Stimulated activated CD4-positive, alpha-beta T cell treated with anti-CD3 and anti-CD28 coated beads, TNF-alpha, amount 100 ng/mL, for 24 hours (primary cell): ENCODE results near the gene SFMBT1.
A peak's percentile ranks its signal among the peaks of the same experiment; 100 is the strongest.

Experiments used
- DNase-seq, 3 experiments: peaks; one replicate each; pipeline ENCODE4 v3.0.0-alpha.2; 2020; ENCODE audit warnings: low read depth in 3 of 3

Gene SFMBT1

DNA sequence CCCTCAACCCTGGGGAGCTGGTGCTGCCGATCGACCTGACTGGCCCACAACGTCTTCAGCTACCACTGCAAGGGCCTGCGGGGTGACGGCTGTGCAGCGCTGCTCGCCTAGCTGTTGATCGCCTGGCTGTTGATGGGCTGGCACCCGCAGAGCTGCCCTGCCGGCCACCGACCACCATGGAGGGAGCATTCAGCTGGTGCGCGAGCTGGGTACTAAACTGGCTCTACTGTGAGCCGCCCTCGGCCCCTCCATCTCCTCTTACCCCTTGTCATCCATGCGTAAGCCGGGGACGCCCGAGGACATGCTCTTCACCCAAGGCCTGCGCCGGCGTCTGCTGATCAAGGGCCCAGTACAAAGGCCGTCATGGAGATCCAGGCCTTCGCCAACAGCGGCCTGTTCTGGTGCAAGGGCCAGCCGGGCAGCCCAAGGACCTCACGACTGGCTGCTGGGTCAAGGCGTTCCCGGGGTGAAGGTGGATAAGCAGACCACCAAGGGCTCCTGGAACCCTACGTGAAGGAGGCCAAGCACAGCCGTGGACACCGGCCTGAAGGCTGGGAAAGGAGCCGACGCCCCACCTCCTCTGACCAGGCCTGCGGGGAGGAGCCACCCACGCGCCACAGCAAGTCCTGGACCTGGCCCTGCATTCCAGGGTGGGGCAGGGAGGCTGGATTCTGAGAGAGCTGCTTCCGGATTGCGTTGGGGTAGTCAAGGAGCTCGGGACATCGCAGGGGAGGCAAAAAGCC, 46.9 kb downstream of the SFMBT1 start:
- no peak for DNase-seq

DNA sequence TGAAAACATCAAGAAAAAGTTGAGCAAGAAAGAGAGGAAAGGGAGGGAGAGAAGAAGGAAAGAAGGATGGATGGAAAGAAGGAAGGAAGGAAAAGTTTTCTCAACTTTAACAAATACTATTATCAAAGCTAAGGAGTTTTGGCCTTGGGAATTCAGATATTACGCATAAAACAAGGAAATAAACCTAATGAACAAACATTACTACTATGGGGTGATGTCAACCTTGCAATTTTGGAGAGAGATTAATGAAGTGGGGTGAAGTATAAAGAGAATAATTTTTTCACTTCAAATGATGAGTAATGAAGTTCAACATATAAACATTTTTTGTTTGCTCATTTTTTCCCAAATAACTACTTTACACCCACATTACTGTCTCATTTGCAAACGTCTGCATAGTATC, 55.2 kb downstream of the SFMBT1 start:
- DNase-seq = no peak

DNA sequence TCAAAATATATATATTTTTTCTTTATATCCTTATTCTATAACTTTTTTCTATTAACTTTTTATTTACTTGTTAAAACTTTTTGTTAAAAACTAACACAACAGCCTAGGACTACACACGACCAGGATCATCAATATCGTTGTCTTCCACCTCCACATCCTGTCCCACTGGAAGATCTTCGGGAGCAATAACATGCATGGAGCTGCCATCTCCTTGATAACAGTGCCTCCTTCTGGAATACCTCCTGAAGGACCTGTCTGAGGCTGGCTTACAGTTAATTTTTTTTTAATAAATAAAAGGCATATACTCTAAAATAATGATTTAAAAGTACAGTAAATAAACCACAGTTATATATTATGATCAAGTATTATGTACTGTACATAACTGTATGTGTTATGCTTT, 58.9 kb downstream of the SFMBT1 start:
- no peak for DNase-seq

DNA sequence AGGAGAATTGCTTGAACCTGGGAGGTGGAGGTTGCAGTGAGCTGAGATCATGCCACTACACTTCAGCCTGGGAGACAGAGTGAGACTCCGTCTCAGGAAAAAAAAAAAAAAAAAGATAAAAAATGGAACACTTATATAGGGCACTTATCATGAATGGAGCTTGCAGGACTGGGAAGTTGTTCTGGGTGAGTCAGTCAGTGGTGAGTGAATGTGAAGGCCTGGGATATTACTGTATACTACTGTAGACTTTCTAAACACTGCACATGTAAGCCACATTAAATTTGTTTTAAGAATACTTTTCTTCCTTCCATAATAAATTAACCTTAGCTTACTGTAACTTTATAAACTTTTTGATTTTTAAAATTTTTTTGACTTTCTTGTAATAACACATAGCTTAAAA, 59.8 kb downstream of the SFMBT1 start:
- no peak for DNase-seq

DNA sequence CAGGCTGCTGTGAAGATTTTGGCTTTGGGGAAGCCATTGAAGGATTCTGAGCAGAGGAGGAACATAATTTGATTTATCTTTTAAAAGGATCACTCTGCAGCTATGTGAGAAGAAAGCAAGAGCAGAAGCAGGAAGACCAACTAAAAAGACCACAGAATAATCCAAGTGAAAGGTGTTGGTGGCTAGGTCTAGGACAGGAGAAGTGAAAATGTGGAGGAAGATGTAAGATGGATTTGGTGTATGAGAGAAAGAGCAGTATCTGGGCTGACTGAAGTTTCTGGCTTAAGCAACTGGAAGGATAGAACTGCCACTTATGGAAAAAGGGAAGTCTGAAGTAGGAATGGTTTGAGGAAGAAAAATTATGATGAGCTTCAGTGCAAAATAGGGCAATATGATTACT, 62.0 kb downstream of the SFMBT1 start:
- DNase-seq = no peak

DNA sequence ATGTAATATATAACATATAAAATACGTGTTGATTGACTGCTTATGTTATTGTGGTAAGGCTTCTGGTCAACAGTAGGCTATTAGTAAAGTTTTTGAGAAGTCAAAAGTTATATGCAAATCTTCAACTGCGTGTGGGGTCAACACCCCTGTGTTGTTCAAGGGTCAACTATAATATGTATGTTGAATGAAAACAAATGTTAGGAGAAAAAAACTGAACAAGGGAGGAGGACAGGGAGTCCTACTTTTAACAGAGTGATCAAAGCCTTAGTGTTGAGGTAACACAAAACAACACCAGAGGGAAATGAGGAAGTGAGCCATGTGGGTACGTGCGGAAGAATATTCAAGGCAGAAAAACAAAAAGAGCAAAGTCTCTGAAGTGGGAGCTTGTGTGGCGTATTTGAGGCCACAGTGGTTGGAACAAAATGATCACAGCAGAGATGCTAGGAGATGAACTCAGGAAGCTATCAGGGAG, 62.5 kb downstream of the SFMBT1 start:
- peak; percentile 25 to 59 (median 45) for DNase-seq

DNA sequence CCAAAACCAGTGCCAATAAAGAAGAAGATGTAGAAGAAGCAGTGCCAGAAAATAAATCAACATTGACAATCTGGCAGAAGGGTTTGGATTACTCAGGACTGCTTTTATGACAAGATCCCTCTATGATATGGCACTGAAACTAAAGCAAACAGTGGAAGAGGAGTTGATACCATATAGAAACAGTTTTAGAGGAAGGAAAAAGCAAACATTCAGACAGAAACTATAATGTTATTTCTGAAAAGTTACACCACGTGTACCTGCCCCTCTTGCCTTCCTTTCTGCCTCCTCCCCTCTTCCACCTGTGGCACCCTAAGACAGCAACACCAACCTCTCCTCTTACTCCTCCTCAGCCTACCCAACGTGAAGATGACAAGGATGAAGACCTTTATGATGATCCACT, 63.0 kb downstream of the SFMBT1 start:
- no peak for DNase-seq

DNA sequence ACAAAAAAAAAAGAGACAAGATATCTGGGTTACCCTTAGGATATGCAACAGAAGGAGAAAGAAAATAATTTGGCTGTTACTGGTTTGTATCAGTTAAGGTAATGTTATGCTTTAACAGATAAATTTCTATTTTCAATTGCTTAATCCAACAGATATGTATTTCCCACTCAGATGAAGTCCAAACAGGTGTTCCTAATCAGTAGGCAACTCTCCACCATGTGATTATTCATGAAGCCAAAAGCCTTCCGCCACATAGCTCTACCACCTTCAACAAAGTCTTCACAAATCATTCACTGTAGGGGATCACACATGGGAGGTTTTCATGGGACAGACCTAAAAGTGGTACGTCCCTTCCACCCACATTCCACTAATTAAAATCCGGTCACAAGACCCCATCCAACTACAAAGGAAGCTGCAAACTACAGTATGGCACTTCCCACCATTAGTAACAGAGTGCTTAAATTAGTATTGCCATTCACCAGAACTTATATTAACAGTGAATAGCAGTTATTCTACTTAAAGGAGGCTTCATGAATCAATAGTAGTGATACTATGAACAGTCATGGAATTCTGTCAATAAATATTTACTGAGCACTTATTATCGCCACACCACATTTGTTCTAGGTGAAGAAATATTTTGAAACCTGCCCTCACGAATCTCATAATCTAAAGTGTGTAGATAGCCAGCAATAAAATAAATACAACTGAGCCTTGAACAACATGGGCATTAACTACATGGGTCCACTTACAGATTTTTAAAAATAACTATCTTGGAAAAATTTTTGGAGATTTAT, 66.5 kb downstream of the SFMBT1 start:
- DNase-seq = no peak

- no peak for DNase-seq
Observed at GRCh38 chr3:52978109-52978754, 67.6 kb downstream of the SFMBT1 start.

DNA sequence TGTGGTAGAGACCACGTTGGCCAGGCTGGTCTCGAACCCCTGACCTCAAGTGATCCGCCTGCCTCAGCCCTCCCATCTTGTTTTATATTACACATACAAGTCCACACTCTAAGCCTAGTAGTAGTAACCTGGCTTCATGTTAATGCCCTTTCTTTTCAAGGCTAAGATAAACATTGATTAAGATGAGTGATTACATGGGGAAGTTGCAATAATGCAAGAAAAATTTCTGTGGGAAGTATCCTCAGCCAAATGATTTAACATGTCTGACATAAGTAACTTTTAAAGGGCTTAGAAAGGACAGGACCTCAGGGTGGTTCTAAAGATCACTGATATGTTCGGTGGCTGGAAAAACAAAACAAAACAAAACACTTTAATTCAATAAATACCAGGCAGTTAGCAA, 72.1 kb downstream of the SFMBT1 start:
- DNase-seq = no peak

DNA sequence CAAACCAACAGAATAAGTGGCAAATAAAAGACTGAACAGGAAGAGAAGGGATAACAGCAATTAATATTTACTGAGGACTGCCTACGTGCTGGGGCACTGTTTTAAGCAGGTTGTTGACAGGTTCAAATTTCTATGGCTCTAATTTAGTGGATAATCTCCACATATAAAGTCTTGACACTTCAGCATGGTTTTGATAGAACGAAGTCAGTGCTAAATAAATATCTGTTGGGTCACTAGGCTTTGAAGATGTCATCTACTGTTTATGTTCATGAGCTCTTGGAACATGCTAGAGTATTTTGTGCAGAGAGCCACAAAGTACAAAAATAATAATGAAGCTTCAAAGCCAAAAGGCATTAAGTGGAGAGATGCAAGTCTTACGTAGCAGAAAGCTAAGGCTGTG, 74.0 kb downstream of the SFMBT1 start:
- DNase-seq = no peak

GRCh38 chr3:52967398-52967797, 78.5 kb downstream of the SFMBT1 start:
- no peak for DNase-seq

DNA sequence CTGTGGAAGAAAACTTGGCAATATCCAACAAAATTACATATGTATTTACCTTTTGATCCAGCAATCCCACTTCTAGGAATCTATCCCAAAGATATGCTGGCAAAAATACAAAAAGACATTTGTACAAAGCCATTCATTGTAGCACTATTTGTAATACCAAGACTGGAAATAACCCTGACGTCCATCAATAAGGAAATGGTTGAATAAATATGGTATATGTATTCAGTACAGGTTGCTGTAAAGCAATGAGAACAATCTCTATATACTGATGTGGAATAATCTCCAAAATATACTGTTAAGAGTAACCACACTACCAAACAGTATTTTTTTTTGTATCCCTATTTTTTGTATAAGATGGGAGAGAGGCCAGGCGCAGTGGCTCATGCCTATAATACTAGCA, 83.7 kb downstream of the SFMBT1 start:
- no peak for DNase-seq

GRCh38 chr3:52959773-52960172, 86.1 kb downstream of the SFMBT1 start:
- DNase-seq = no peak

- DNase-seq = no peak
Observed at GRCh38 chr3:52939600-52939999, 106.3 kb downstream of the SFMBT1 start.

- peak; percentile 18 to 40 (median 38) for DNase-seq
Observed at GRCh38 chr3:52934630-52935530, 111.0 kb downstream of the SFMBT1 start.

- DNase-seq = no peak
Observed at GRCh38 chr3:52931889-52932288, 114.0 kb downstream of the SFMBT1 start.

GRCh38 chr3:52931328-52931727, 114.5 kb downstream of the SFMBT1 start:
- DNase-seq = no peak

DNA sequence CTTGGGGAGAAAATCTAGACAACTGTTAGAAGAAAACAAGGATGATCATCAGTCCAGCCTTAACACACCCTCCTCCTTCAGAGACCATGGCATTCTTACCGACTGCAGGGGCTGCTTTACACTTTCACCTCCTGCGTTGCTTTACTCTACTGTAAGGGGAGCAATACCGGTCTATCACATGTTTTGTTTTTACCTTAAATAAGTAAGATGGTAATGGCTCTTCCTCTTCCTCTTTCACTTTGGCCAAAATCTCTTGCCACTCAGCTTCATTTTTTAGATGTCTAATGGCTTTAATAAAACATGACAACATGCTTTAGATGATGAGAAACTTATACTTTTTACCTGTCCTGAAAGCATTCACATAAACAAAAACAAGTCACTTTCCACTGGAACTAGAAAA, 115.1 kb downstream of the SFMBT1 start:
- DNase-seq = no peak

- no peak for DNase-seq
Observed at GRCh38 chr3:52926554-52926953, 119.3 kb downstream of the SFMBT1 start.
